HFFc6 (cell line): ENCODE results near the gene GSTCD. TPM values are rescaled to one million over a fixed set of nuclear protein-coding genes. Genes with fewer than 3 reads are reported as not detected.

Experiments
- DNase-seq: peaks from one replicate; pipeline ENCODE4 v3.0.0-alpha.2; 2018
- H3K27ac Mint-ChIP-seq: 2 replicates; pipeline ENCODE4 v1.8.0; 2020; ENCODE audit warnings: mild to moderate bottlenecking, mixed read lengths
- H3K27me3 Mint-ChIP-seq: 2 replicates; pipeline ENCODE4 v1.8.0; 2021; ENCODE audit warnings: mild to moderate bottlenecking, moderate library complexity, mixed read lengths; ENCODE audit not compliant: insufficient read depth
- H3K36me3 Mint-ChIP-seq: 2 replicates; pipeline ENCODE4 v1.8.0; 2021; ENCODE audit warnings: low read depth, mixed read lengths
- H3K4me1 Mint-ChIP-seq: 2 replicates; pipeline ENCODE4 v1.8.0; 2020; ENCODE audit warnings: low read depth, mixed read lengths
- H3K4me3 Mint-ChIP-seq: 2 replicates; pipeline ENCODE4 v1.8.0; 2020; ENCODE audit warnings: mild to moderate bottlenecking, moderate library complexity, mixed read lengths
- H3K9me3 Mint-ChIP-seq: 2 replicates; pipeline ENCODE4 v1.8.0; 2020; ENCODE audit warnings: mild to moderate bottlenecking, mixed read lengths
- CTCF ChIP-seq: fragments of 200-600 bp; sonication (generic); IDR thresholded peaks from 2 replicates; pipeline ENCODE4 v1.5.0; 2021; ENCODE audit warnings: antibody characterized with exemption, mild to moderate bottlenecking
- long read RNA-seq: library from polyadenylated mRNA; unstranded; transcript quantifications from one replicate; pipeline ENCODE4 v2.0.0, GENCODE V29; 2019
- total RNA-seq, 6 experiments: library from RNA; stranded (reverse); fragmentation: NEBNext Ultra II Directional; extraction: Animal tissue kit (Norgen Biotek cat#: 25700); gene quantifications; 2 replicates in 1 of 6; 3 replicates in 5 of 6; pipeline ENCODE4 v1.2.3, GENCODE V29; 2021

Gene GSTCD
- 10 to 100 TPM in 3 of 6 experiments, 1 to 10 TPM in 3; 5.8 to 12.3 (median 9.7) TPM for total RNA-seq
- long read RNA-seq, full-length matches to known transcripts = 4 of 8 reads
- long read RNA-seq, partial matches to known transcripts = 2 of 8 reads
- long read RNA-seq, other reads (novel, unspliced or antisense) = 2 of 8 reads

GRCh38 chr4:105708181-105709080 lies at the start of gene GSTCD, which contains the start of gene INTS12:
TSS of gene GSTCD (plus strand) at chr4:105708784. CDS start at chr4:105717614, 8,830 bp downstream.
TSS of gene INTS12 (minus strand) at chr4:105708689. CDS start at chr4:105700005, 8,684 bp downstream.
- peak within 1 kb of the TSS; percentile 100 for H3K4me3 Mint-ChIP-seq
- H3K9me3 Mint-ChIP-seq = no peaks in the 10 kb centered on the region
- H3K4me1 Mint-ChIP-seq = peaks cover 45% of the 10 kb centered on the region
- DNase-seq = peak; percentile 92
- no peak; the same call in 1 of the 2 replicates for TF ChIP-seq CTCF
- peak within 1 kb of the TSS; percentile 97 for H3K27ac Mint-ChIP-seq
- H3K27me3 Mint-ChIP-seq = no peaks in the 10 kb centered on the region
- H3K36me3 Mint-ChIP-seq = peaks cover 22% of the 10 kb centered on the region

- Mint-ChIP-seq H3K27ac (no peak overlapping the region), H3K27me3 (no peaks in the 10 kb centered on the region; the same call in 1 of the 2 replicates), H3K4me3 (no peak overlapping the region), H3K9me3 (no peaks in the 10 kb centered on the region), H3K36me3 (no peaks in the 10 kb centered on the region), H3K4me1 (no peaks in the 10 kb centered on the region)
- TF ChIP-seq CTCF = no peak
- no peak for DNase-seq
Observed at GRCh38 chr4:105659190-105659589, 49.4 kb upstream of the GSTCD start.

GRCh38 chr4:105661028-105661427 lies 47.6 kb upstream of the GSTCD start:
- no peak overlapping the region for H3K27ac Mint-ChIP-seq
- no peaks in the 10 kb centered on the region for H3K9me3 Mint-ChIP-seq
- H3K27me3 Mint-ChIP-seq = no peaks in the 10 kb centered on the region; the same call in 1 of the 2 replicates
- no peak for TF ChIP-seq CTCF
- DNase-seq = no peak
- H3K4me3 Mint-ChIP-seq = no peak overlapping the region
- H3K36me3 Mint-ChIP-seq = no peaks in the 10 kb centered on the region
- H3K4me1 Mint-ChIP-seq = no peaks in the 10 kb centered on the region

GRCh38 chr4:105662935-105663675 lies 45.5 kb upstream of the GSTCD start:
- Mint-ChIP-seq H3K27me3 (no peaks in the 10 kb centered on the region; the same call in 1 of the 2 replicates), H3K4me1 (no peaks in the 10 kb centered on the region), H3K4me3 (no peak overlapping the region), H3K36me3 (no peaks in the 10 kb centered on the region), H3K9me3 (no peaks in the 10 kb centered on the region), H3K27ac (no peak overlapping the region)
- no peak for TF ChIP-seq CTCF
- DNase-seq = no peak

- DNase-seq = peak; percentile 25
- no peaks in the 10 kb centered on the region; the same call in 1 of the 2 replicates for H3K27me3 Mint-ChIP-seq
Observed at GRCh38 chr4:105666693-105667092, 41.9 kb upstream of the GSTCD start.

More at GRCh38 chr4:105666693-105667092, 41.9 kb upstream of the GSTCD start:
- Mint-ChIP-seq H3K9me3 (no peaks in the 10 kb centered on the region), H3K36me3 (no peaks in the 10 kb centered on the region), H3K4me1 (no peaks in the 10 kb centered on the region), H3K27ac (no peak overlapping the region), H3K4me3 (no peak overlapping the region)
- peak; percentile 35; the same call in 1 of the 2 replicates for TF ChIP-seq CTCF
